H9 (cell line): Measurements from ENCODE around the gene SLC22A6. TPM values are rescaled to one million over a fixed set of nuclear protein-coding genes. Genes with fewer than 3 reads are reported as not detected.

ENCODE experiments used
- DNase-seq: peaks from one replicate; pipeline ENCODE4 v3.0.0-alpha.2; 2017
- H2AFZ ChIP-seq: one replicate; pipeline ENCODE4 v1.6.1; 2013; ENCODE audit warnings: mild to moderate bottlenecking, low read length, control low read depth, moderate library complexity
- H2AK5ac ChIP-seq: 2 replicates; pipeline ENCODE4 v1.6.1; 2013; ENCODE audit warnings: low read length, control low read depth, mixed read lengths; ENCODE audit not compliant: insufficient read length
- H2BK120ac ChIP-seq: one replicate; pipeline ENCODE4 v1.6.1; 2013; ENCODE audit warnings: low read depth, mild to moderate bottlenecking, low read length, control low read depth, inconsistent platforms; ENCODE audit not compliant: poor library complexity, severe bottlenecking
- H2BK12ac ChIP-seq: 2 replicates; pipeline ENCODE4 v1.6.1; 2013; ENCODE audit warnings: low read length, control low read depth, mixed read lengths, low read depth; ENCODE audit not compliant: insufficient read length
- H2BK15ac ChIP-seq: 2 replicates; pipeline ENCODE4 v1.6.1; 2013; ENCODE audit warnings: low read depth, low read length, control low read depth
- H2BK20ac ChIP-seq: one replicate; pipeline ENCODE4 v1.6.1; 2013; ENCODE audit warnings: low read depth, mild to moderate bottlenecking, low read length, control low read depth, inconsistent platforms; ENCODE audit not compliant: poor library complexity, severe bottlenecking
- H2BK5ac ChIP-seq: 2 replicates; pipeline ENCODE4 v1.6.1; 2013; ENCODE audit warnings: low read length, control low read depth, mixed read lengths; ENCODE audit not compliant: insufficient read length
- H3K14ac ChIP-seq: 2 replicates; pipeline ENCODE4 v1.6.1; 2013; ENCODE audit warnings: low read length, control low read depth; ENCODE audit not compliant: insufficient read depth
- H3K18ac ChIP-seq: 2 replicates; pipeline ENCODE4 v1.6.1; 2013; ENCODE audit warnings: low read depth, mild to moderate bottlenecking, mixed read lengths, low read length, control low read depth; ENCODE audit not compliant: insufficient read length
- H3K23ac ChIP-seq: 2 replicates; pipeline ENCODE4 v1.6.1; 2013; ENCODE audit warnings: low read length, control low read depth, mixed read lengths, low read depth; ENCODE audit not compliant: insufficient read length
- H3K23me2 ChIP-seq: 2 replicates; pipeline ENCODE4 v1.6.1; 2013; ENCODE audit warnings: low read depth, mild to moderate bottlenecking, mixed read lengths, low read length, control low read depth; ENCODE audit not compliant: insufficient read length, poor library complexity, severe bottlenecking
- H3K27ac ChIP-seq: 2 replicates; pipeline ENCODE4 v1.5.1; 2013; ENCODE audit warnings: low read length, control low read depth, mixed read lengths, low read depth; ENCODE audit not compliant: insufficient read length
- H3K27me3 ChIP-seq: 2 replicates; pipeline ENCODE4 v1.6.1; 2013; ENCODE audit warnings: low read length, control low read depth, inconsistent platforms; ENCODE audit not compliant: insufficient read depth
- H3K4ac ChIP-seq: 2 replicates; pipeline ENCODE4 v1.6.1; 2013; ENCODE audit warnings: low read depth, mild to moderate bottlenecking, control low read depth, inconsistent platforms, low read length, moderate library complexity
- H3K4me1 ChIP-seq: 2 replicates; pipeline ENCODE4 v1.6.1; 2013; ENCODE audit warnings: low read length, control low read depth, inconsistent platforms; ENCODE audit not compliant: insufficient read depth
- H3K4me2 ChIP-seq: 2 replicates; pipeline ENCODE4 v1.6.1; 2013; ENCODE audit warnings: low read length, control low read depth, mixed read lengths; ENCODE audit not compliant: insufficient read length, insufficient read depth
- H3K56ac ChIP-seq: 2 replicates; pipeline ENCODE4 v1.6.1; 2013; ENCODE audit warnings: low read depth, mild to moderate bottlenecking, mixed read lengths, low read length, control low read depth; ENCODE audit not compliant: insufficient read length
- H3K79me1 ChIP-seq: 2 replicates; pipeline ENCODE4 v1.6.1; 2013; ENCODE audit warnings: low read depth, mild to moderate bottlenecking, moderate library complexity, low read length, control low read depth, inconsistent platforms; ENCODE audit not compliant: insufficient read depth, poor library complexity, severe bottlenecking
- H3K79me2 ChIP-seq: 2 replicates; pipeline ENCODE4 v1.6.1; 2013; ENCODE audit warnings: low read length, control low read depth, inconsistent platforms; ENCODE audit not compliant: insufficient read depth
- H3K9ac ChIP-seq: 2 replicates; pipeline ENCODE4 v1.6.1; 2013; ENCODE audit warnings: low read length, control low read depth, mixed read lengths; ENCODE audit not compliant: insufficient read length; ENCODE audit errors: extremely low read depth
- H3K9me3 ChIP-seq: one replicate; pipeline ENCODE4 v1.6.1; 2013; ENCODE audit warnings: low read depth, low read length, inconsistent platforms; ENCODE audit not compliant: control insufficient read depth
- H3T11ph ChIP-seq: one replicate; pipeline ENCODE4 v1.6.1; 2013; ENCODE audit warnings: mild to moderate bottlenecking, low read length, control low read depth, inconsistent platforms
- H4K20me1 ChIP-seq: one replicate; pipeline ENCODE4 v1.6.1; 2013; ENCODE audit not compliant: control insufficient read depth, insufficient read length, insufficient read depth
- H4K5ac ChIP-seq: 2 replicates; pipeline ENCODE4 v1.6.1; 2013; ENCODE audit warnings: low read depth, mild to moderate bottlenecking, mixed read lengths, low read length, control low read depth; ENCODE audit not compliant: insufficient read length
- H4K8ac ChIP-seq: replicated peaks from 2 replicates; pipeline ENCODE4 v1.6.1; 2013; ENCODE audit warnings: low read length, control low read depth, mixed read lengths, low read depth; ENCODE audit not compliant: insufficient read length
- H4K91ac ChIP-seq: 2 replicates; pipeline ENCODE4 v1.6.1; 2013; ENCODE audit warnings: low read depth, mild to moderate bottlenecking, moderate library complexity, mixed read lengths, low read length, control low read depth; ENCODE audit not compliant: insufficient read length
- H3K27ac Mint-ChIP-seq, 3 experiments: 2 replicates in 2 of 3; 3 replicates in 1 of 3; pipeline ENCODE4 v1.8.0; 2020 to 2021; ENCODE audit warnings: mixed read lengths in 3 of 3, mild to moderate bottlenecking in 1 of 3, moderate library complexity in 1 of 3
- H3K27me3 Mint-ChIP-seq: 2 replicates; pipeline ENCODE4 v1.8.0; 2021; ENCODE audit warnings: low read depth, mild to moderate bottlenecking, moderate library complexity, mixed read lengths
- H3K36me3 Mint-ChIP-seq, 3 experiments: 2 replicates in 2 of 3; 3 replicates in 1 of 3; pipeline ENCODE4 v1.8.0; 2020 to 2021; ENCODE audit warnings: low read depth in 3 of 3, mixed read lengths in 3 of 3; ENCODE audit not compliant: insufficient read depth in 1 of 3
- H3K4me1 Mint-ChIP-seq, 2 experiments: 2 replicates each; pipeline ENCODE4 v1.8.0; 2020; ENCODE audit warnings: mixed read lengths in 2 of 2
- H3K4me3 Mint-ChIP-seq, 2 experiments: 2 replicates in 1 of 2; 3 replicates in 1 of 2; pipeline ENCODE4 v1.8.0; 2020 to 2021; ENCODE audit warnings: mild to moderate bottlenecking in 2 of 2, mixed read lengths in 2 of 2, moderate library complexity in 1 of 2
- H3K9me3 Mint-ChIP-seq, 2 experiments: 2 replicates in 1 of 2; 3 replicates in 1 of 2; pipeline ENCODE4 v1.8.0; 2020; ENCODE audit warnings: mild to moderate bottlenecking in 2 of 2, mixed read lengths in 2 of 2, moderate library complexity in 1 of 2
- CTCF ChIP-seq: fragments of 200-600 bp; sonication (generic); conservative IDR thresholded peaks from 3 replicates; pipeline ENCODE4 v1.8.0; 2021; ENCODE audit warnings: antibody characterized with exemption, mild to moderate bottlenecking
- WGBS: extraction: QIAGEN DNeasy Blood & Tissue Kit; methylation state at CpG from one replicate; pipeline ENCODE4 v1.1.7; 2013; ENCODE audit warnings: missing lambda C conversion rate, low lambda C conversion rate, mixed read lengths; ENCODE audit not compliant: insufficient read length; ENCODE audit errors: extremely low coverage; 5-methylcytosine and 5-hydroxymethylcytosine counted together
- total RNA-seq: library from RNA; stranded (reverse); gene quantifications from 2 replicates; pipeline ENCODE4 v1.2.1, GENCODE V29; 2021

SLC22A6 gene
- total RNA-seq, 1 experiment from 2014 or later, result not detected

GRCh38 chr11:63012430-63012829 is 27.7 kb upstream of the SLC22A6 start:
- TF ChIP-seq CTCF, result no peak
- no peak overlapping the region for H4K5ac ChIP-seq
- no peak overlapping the region for H3K9ac ChIP-seq
- no peak overlapping the region for H2BK5ac ChIP-seq
- no peaks in the 10 kb centered on the region for H4K20me1 ChIP-seq
- H3K14ac ChIP-seq, result no peak overlapping the region
- no peak overlapping the region for H3K27ac ChIP-seq
- H3K23ac ChIP-seq, result no peak overlapping the region
- H3K79me1 ChIP-seq, result no peaks in the 10 kb centered on the region
- Mint-ChIP-seq H3K36me3 (no peaks in the 10 kb centered on the region), H3K27ac (no peak overlapping the region), H3K4me3 (no peak overlapping the region), H3K27me3 (peaks cover 7% of the 10 kb centered on the region), H3K9me3 (no peaks in the 10 kb centered on the region; a peak in 1 of 5 replicates), H3K4me1 (peaks cover 24 to 40% of the 10 kb centered on the region in 2 experiments)
- no peaks in the 10 kb centered on the region for H3K27me3 ChIP-seq
- no peak overlapping the region for H3K18ac ChIP-seq
- H3K4me2 ChIP-seq, result no peak overlapping the region
- H2BK20ac ChIP-seq, result no peak overlapping the region
- no peak overlapping the region for H2BK120ac ChIP-seq
- no CpG with 5 or more reads among the region's 11 CpGs for WGBS
- no peak overlapping the region for H4K91ac ChIP-seq
- no peak for DNase-seq
- H2BK12ac ChIP-seq, result no peak overlapping the region
- no peaks in the 10 kb centered on the region for H3K23me2 ChIP-seq
- no peak overlapping the region for H2AFZ ChIP-seq
- no peak overlapping the region for H4K8ac ChIP-seq
- H2AK5ac ChIP-seq, result no peak overlapping the region
- no peak overlapping the region for H3T11ph ChIP-seq
- H3K4me1 ChIP-seq, result no peaks in the 10 kb centered on the region; the same call in 1 of the 2 replicates
- H3K56ac ChIP-seq, result no peak overlapping the region
- H3K79me2 ChIP-seq, result no peaks in the 10 kb centered on the region
- no peaks in the 10 kb centered on the region for H3K9me3 ChIP-seq
- no peak overlapping the region for H3K4ac ChIP-seq
- no peak overlapping the region for H2BK15ac ChIP-seq
